SK-N-DZ (cell line): ENCODE measurements around the gene C1GALT1.

Experiments
- DNase-seq: peaks from one replicate; pipeline ENCODE4 v3.0.0-alpha.2; 2015; ENCODE audit warnings: low spot score

The C1GALT1 gene

GRCh38 chr7:7272294-7272693 lies 90.0 kb downstream of the C1GALT1 start:
- no peak for DNase-seq

- DNase-seq = no peak
Observed at GRCh38 chr7:7274782-7275181, 92.4 kb downstream of the C1GALT1 start.

- no peak for DNase-seq
Observed at GRCh38 chr7:7276161-7276560, 93.8 kb downstream of the C1GALT1 start.

GRCh38 chr7:7290429-7291122 lies 108.2 kb downstream of the C1GALT1 start:
- no peak for DNase-seq

- DNase-seq = no peak
Observed at GRCh38 chr7:7292085-7292484, 109.7 kb downstream of the C1GALT1 start.

- peak; percentile 7 for DNase-seq
Observed at GRCh38 chr7:7292608-7293007, 110.3 kb downstream of the C1GALT1 start.

- no peak for DNase-seq
Observed at GRCh38 chr7:7293092-7293491, 110.7 kb downstream of the C1GALT1 start.

- no peak for DNase-seq
Observed at GRCh38 chr7:7294911-7295310, 112.6 kb downstream of the C1GALT1 start.
